Measurements from ENCODE around the gene PRXL2C. TPM values are rescaled to one million over a fixed set of nuclear protein-coding genes. Genes with fewer than 3 reads are reported as not detected.

The PRXL2C gene
- total and polyA plus RNA-seq, 2 of the 13 experiments (the other 11 are each of a cell fraction or from before 2014, with no cell fraction given), result 11.0 to 13.2 TPM

DNA sequence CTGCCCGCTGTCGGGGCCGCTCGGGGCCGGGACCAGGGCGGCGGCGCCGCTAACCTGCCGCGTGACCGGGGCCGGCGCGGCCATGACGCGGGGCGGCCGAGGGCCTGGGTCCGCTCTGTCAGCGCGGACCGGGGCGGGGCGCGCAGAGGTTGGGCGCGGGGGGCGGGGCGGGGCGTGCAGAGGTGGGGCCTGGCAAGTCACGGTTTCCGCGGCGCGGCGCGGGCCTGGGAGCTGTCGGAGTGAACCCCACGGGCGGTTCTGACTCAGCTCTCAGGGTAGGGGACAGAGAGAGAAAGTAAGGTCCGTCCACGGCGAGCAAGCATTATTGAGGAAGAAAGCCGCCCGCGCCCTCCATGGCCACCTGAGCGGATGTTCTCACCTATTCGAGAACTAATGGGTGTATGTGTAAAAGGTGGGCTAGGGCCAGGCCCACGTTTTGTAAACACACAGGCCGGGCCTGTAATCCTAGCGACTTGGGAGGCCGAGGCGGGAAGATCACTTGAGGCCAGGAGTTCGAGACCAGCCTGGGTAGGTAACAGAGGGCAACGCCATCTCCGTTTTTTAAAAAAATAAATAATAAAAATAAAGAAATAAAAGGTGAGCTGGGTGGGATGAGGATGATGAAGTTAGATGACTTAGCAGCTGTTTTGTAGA lies at the start of gene PRXL2C (continued):
- TF ChIP-seq PAX8 (CRISPR knock-in tag; IDR thresholded peaks at IDR 0.05; ENCODE audit: borderline replicate concordance) (peak; percentile 4; the same call in 1 of the 2 replicates), ZNF512B (CRISPR knock-in tag; IDR thresholded peaks at IDR 0.05; ENCODE audit: borderline replicate concordance) (no peak), PITX1 (CRISPR knock-in tag; IDR thresholded peaks at IDR 0.05) (peak; percentile 36; the same call in 1 of the 2 replicates), TRIM24 (CRISPR knock-in tag; IDR thresholded peaks at IDR 0.05) (no peak), ZNF616 (CRISPR knock-in tag; IDR thresholded peaks at IDR 0.05; ENCODE audit: low read depth) (0 out of 2 replicates have a peak, but pooled peaks have one; percentile 14), NFE2L2 (IDR thresholded peaks at IDR 0.05; ENCODE audit: low read length) (no peak), FOXA1 (IDR thresholded peaks at IDR 0.05) (no peak), FOXA1 (CRISPR knock-in tag; IDR thresholded peaks at IDR 0.05) (0 out of 2 replicates have a peak, but pooled peaks have one; percentile 30), POLR2AphosphoS5 (IDR thresholded peaks at IDR 0.05; ENCODE audit: low read depth, low read length) (peak; percentile 31; the same call in 1 of the 2 replicates), RNF2 (conservative IDR thresholded peaks at IDR 0.05; ENCODE audit: low read depth) (no peak), KAT7 (CRISPR knock-in tag; IDR thresholded peaks at IDR 0.05; ENCODE audit: borderline replicate concordance) (no peak), ZBTB1 (CRISPR knock-in tag; IDR thresholded peaks at IDR 0.05; ENCODE audit: borderline replicate concordance) (no peak), ZNF619 (CRISPR knock-in tag; IDR thresholded peaks at IDR 0.05) (no peak), DZIP1 (CRISPR knock-in tag; IDR thresholded peaks at IDR 0.05) (no peak), ATF4 (CRISPR knock-in tag; IDR thresholded peaks at IDR 0.05) (no peak), CENPX (CRISPR knock-in tag; IDR thresholded peaks at IDR 0.05) (no peak)
- TF ChIP-seq, protein P1, sequence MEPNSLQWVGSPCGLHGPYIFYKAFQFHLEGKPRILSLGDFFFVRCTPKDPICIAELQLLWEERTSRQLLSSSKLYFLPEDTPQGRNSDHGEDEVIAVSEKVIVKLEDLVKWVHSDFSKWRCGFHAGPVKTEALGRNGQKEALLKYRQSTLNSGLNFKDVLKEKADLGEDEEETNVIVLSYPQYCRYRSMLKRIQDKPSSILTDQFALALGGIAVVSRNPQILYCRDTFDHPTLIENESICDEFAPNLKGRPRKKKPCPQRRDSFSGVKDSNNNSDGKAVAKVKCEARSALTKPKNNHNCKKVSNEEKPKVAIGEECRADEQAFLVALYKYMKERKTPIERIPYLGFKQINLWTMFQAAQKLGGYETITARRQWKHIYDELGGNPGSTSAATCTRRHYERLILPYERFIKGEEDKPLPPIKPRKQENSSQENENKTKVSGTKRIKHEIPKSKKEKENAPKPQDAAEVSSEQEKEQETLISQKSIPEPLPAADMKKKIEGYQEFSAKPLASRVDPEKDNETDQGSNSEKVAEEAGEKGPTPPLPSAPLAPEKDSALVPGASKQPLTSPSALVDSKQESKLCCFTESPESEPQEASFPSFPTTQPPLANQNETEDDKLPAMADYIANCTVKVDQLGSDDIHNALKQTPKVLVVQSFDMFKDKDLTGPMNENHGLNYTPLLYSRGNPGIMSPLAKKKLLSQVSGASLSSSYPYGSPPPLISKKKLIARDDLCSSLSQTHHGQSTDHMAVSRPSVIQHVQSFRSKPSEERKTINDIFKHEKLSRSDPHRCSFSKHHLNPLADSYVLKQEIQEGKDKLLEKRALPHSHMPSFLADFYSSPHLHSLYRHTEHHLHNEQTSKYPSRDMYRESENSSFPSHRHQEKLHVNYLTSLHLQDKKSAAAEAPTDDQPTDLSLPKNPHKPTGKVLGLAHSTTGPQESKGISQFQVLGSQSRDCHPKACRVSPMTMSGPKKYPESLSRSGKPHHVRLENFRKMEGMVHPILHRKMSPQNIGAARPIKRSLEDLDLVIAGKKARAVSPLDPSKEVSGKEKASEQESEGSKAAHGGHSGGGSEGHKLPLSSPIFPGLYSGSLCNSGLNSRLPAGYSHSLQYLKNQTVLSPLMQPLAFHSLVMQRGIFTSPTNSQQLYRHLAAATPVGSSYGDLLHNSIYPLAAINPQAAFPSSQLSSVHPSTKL (CRISPR knock-in tag; IDR thresholded peaks at IDR 0.05), result no peak
